Activated CD4-positive, CD25-positive, alpha-beta regulatory T cell treated with anti-CD3 and anti-CD28 coated beads, Interleukin-2, amount 50 U/mL, for 72 hours (primary cell): ENCODE measurements around the gene PSMC2.

Source experiments
- DNase-seq: peaks from one replicate; pipeline ENCODE4 v3.0.0; 2021

Gene PSMC2

GRCh38 chr7:103347507-103348267, at the start of gene PSMC2:
TSS of gene PSMC2 (plus strand) at chr7:103347643. CDS start at chr7:103347712, 69 bp downstream.
- peak; percentile 72 for DNase-seq

- no peak for DNase-seq
Observed at GRCh38 chr7:103297837-103298179, 49.6 kb upstream of the PSMC2 start.

DNA sequence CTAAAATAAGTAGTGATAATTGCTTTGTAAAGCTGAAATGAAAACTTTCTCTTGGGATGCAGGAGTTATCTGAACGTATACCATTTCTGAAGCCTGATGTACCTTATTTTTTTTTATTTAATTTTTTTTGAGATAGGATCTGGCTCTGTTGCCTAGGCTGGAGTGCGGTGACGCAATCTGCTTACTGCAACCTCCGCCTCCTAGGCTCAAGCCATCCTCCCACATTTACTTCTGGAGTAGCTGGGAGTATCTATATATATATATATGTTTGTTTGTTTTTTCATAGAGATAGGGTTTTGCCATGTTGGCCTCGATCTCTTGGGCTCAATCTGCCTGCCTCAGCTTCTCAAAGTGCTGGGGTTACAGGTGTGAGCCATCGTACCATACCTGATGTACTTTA, 47.8 kb upstream of the PSMC2 start:
- no peak for DNase-seq

DNA sequence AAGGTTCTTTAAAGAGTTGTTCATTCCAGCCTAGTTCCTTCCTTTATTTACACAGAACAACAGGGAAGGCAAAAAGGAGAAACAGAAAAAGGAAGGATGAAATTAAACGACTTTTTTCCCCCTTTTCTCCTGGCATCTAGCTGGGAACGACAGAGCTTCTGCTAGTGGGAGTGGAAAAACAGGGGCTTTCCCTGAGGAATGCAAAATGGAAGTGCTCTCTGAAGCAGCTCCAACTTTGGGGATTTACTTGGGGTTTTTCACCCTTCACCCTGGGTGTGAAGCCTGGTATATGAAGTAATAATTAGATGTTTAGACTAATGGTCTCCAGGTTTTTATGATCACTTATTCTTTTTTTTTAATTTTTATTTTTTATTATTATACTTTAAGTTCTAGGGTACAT, 46.0 kb upstream of the PSMC2 start:
- DNase-seq = no peak

- no peak for DNase-seq
Observed at GRCh38 chr7:103307503-103308231, 39.8 kb upstream of the PSMC2 start.

GRCh38 chr7:103314852-103315251, 32.6 kb upstream of the PSMC2 start:
- DNase-seq = no peak

DNA sequence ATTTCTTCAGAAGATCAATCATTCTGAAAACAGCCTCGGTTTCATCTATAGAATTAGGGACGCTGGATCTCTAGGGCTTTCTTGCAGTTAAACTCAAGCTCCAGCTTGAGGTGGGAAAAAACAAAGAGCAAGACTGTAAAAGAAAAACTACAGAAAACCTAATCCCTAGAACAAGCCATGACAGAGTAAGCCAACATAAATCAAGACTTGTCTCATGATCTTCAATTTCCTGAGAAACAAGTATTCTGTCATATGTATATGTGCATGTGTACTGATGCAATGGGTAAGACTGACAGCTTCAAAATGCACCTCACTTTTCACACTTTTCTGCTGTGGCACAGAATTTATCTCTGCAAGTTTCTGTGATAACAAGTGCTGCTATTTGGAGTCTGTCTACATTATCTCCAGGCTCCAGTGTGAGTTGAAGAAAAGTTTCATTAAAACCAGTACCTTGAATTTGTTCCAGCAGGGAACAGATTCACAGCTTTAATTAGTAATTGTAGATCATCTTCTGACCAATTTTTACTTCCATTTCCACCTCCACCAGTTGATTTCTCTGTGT, 31.0 kb upstream of the PSMC2 start:
- no peak for DNase-seq

DNA sequence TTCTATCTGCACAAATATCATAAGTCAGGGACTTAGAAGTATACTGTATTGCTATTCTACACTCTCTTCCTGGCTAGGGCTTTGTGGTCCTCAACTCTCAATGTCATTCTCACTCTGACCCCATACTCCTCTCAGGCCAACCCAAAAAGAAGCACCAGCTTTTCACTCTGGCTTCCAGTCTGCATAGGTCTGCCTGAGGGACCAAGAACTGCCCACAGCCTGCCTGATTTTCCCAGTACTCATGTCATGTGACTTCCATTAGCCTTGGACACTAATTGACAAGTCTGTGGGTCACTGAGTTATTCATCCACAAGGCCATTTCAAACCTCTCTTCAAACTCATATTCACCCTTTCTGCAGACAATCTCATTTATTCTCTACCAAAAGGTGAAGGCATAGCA, 30.4 kb upstream of the PSMC2 start:
- no peak for DNase-seq

DNA sequence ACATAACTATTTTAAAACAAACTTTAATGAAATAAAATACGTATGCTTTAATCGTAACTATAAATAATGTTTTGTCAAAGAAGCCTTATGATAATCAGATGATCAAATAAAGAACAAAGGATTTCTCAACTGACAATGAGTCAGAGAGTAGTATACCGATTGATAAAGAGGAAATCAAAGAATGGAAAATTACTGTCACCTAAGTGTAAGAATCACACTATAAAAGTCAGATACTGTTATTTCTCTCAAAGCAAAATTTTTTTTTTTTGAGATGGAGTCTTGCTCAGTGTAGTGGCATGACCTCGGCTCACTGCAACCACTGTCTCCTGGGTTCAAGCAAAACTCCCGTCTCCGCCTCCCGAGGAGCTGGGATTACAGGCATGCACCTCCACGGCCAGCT, 21.7 kb upstream of the PSMC2 start:
- DNase-seq = no peak

- DNase-seq = no peak
Observed at GRCh38 chr7:103336761-103337160, 10.7 kb upstream of the PSMC2 start.

- DNase-seq = no peak
Observed at GRCh38 chr7:103338864-103339263, 8.6 kb upstream of the PSMC2 start.

DNA sequence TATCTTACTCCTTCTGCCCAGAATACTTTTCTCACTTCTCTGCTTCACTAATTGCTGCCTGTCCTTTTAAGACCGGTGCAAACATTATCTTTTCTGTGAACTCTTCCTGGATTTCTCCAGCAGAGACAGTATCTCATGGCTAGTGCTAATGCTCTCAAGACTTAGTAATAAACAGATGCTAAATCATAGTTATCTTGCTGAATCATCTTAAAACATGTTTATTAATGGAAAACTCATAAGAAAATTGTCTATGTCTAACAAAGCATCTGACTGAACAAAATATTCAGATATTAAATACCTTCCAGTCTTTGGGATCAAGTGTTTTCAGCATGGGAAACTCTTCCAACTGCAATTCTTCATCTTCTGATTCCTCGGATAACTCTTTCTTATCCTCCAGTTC, 6.0 kb upstream of the PSMC2 start:
- DNase-seq = no peak

DNA sequence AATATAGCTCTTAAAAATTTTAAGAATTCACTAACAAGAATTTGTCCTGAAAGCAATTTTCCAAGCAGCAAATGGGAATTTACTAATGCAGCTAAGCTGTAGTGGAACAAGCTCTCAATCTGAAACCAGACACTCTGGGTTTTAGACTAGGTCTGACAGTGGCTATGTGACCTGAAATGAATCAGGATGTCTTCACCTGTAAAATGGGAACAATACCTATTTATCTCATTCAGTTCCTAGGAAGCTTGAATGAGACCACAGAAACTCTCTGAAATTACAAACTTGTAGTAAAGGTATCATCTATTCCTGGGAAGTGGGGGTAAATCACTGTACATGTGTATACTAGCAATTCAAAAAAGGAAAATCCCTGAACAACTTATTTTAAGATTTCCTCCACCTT, 4.1 kb upstream of the PSMC2 start:
- no peak for DNase-seq

- DNase-seq = no peak
Observed at GRCh38 chr7:103343758-103344452, 3.5 kb upstream of the PSMC2 start.

- peak; percentile 80 for DNase-seq
Observed at GRCh38 chr7:103344453-103345149, 2.8 kb upstream of the PSMC2 start, which contains the start of gene DNAJC2. TSS of gene DNAJC2 (minus strand) at chr7:103344767. CDS start at chr7:103344622, 145 bp downstream.

GRCh38 chr7:103346396-103346795, 1.0 kb upstream of the PSMC2 start:
- DNase-seq = no peak

GRCh38 chr7:103348452-103348851, 1.0 kb downstream of the PSMC2 start:
- no peak for DNase-seq

DNA sequence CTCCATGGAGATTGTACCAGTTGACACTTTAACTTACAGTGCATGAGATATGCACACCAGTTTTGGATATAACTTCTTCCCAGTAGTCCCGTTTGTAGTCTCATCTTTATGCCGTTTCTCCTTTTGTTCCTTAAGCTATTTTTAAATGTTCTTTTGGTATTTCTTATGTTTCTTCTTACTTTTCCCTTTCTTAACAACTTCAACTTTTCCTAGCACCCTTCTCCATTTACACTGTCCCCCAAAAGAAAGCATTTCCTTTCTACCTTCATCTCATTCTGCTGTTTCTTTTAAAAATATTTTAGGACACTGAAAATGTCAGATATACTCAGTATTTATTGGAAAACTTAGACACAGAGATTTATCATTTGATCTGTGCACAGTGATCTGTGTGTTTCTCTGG, 1.5 kb downstream of the PSMC2 start:
- DNase-seq = no peak

DNA sequence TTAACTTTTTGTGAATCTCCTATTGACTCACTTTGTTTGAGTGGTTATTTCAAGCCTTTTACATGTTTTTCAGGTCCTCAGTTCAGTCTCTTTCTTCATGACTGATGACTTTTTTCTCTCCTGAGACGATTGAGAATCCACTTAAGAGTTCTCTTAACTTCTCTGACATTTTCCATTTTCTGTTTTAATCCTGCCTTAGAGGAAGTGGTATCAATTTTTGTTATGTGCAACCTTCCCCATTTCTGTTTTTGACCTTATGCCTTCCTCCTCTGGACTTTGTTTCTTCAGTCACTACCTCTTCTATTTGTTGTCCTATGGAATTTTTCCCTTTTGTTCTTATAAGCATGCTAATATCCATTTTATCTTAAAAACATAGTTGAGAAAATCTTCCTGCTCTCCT, 2.4 kb downstream of the PSMC2 start:
- no peak for DNase-seq

- DNase-seq = no peak
Observed at GRCh38 chr7:103369432-103369831, 22.0 kb downstream of the PSMC2 start.

DNA sequence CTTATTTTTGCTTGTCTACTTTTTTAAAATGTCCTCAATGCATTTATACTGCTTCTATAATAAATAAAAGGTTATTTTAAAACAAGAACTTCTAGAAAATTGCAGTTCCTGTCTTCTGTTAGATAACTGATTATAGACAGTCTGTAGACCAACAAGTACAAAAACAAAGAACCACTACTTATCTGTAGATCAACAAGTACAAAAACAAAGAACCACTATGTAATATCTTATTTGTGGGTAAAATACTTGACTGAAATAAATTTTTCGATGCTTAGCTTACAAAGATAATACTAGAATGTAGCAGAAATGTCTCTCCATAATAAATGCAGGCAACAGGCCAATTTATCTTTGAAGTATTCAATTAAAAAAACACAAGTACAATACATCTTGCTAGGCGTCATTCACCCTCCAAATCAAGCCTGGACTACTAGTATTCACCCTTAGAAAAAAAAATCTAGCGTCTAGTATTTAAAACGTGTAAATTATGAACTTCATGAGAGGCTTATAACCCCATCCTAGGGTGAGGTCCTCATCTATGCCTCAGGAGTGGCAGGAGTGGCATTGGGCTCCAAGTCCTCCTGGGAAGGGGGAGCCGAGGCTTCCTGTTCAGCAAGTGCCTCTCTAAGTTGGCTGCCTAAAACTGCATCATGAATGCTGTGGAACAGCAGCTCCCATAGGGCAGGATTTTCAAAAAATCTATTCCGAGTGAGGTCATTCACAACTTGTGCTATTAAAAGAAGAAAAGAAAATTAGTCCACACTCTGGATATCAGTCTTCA, 26.6 kb downstream of the PSMC2 start:
- no peak for DNase-seq
